Osteocyte (in vitro differentiated cells): ENCODE results near the gene EXTL2. TPM values are rescaled to one million over a fixed set of nuclear protein-coding genes. Genes with fewer than 3 reads are reported as not detected.
"Not testable (repeated sequence)": the region's sequence is repeated elsewhere in the genome, so short reads cannot be mapped to it uniquely, and the experiment has no call there.

Source experiments
- DNase-seq: peaks from one replicate; pipeline ENCODE4 v3.0.0; 2021; ENCODE audit warnings: mixed read lengths; ENCODE audit not compliant: unreplicated experiment; ENCODE audit errors: extremely low spot score
- H3K27ac Mint-ChIP-seq: one replicate; pipeline ENCODE4 v1.8.0; 2021; ENCODE audit warnings: mild to moderate bottlenecking, mixed read lengths; ENCODE audit not compliant: unreplicated experiment
- H3K27me3 Mint-ChIP-seq: one replicate; pipeline ENCODE4 v1.8.0; 2021; ENCODE audit warnings: mixed read lengths; ENCODE audit not compliant: unreplicated experiment
- H3K36me3 Mint-ChIP-seq: one replicate; pipeline ENCODE4 v1.8.0; 2021; ENCODE audit warnings: mixed read lengths; ENCODE audit not compliant: unreplicated experiment
- H3K4me1 Mint-ChIP-seq: one replicate; pipeline ENCODE4 v1.8.0; 2021; ENCODE audit warnings: mixed read lengths; ENCODE audit not compliant: unreplicated experiment
- H3K4me3 Mint-ChIP-seq: one replicate; pipeline ENCODE4 v1.8.0; 2021; ENCODE audit warnings: mild to moderate bottlenecking, moderate library complexity, mixed read lengths; ENCODE audit not compliant: unreplicated experiment
- H3K9me3 Mint-ChIP-seq: one replicate; pipeline ENCODE4 v1.8.0; 2021; ENCODE audit warnings: mixed read lengths; ENCODE audit not compliant: unreplicated experiment
- total RNA-seq: library from RNA; stranded (reverse); gene quantifications from 2 replicates; pipeline ENCODE4 v1.2.1, GENCODE V29; 2021
- TF ChIP-seq, protein P1 (sequence below): fragments of 200-600 bp; sonication (generic); IDR thresholded peaks from 2 replicates; pipeline ENCODE4 v1.5.0; 2021; ENCODE audit warnings: antibody characterized with exemption, mild to moderate bottlenecking, moderate library complexity

The EXTL2 gene
- total RNA-seq, 1 donor from 2014 or later = 33.6 TPM

DNA sequence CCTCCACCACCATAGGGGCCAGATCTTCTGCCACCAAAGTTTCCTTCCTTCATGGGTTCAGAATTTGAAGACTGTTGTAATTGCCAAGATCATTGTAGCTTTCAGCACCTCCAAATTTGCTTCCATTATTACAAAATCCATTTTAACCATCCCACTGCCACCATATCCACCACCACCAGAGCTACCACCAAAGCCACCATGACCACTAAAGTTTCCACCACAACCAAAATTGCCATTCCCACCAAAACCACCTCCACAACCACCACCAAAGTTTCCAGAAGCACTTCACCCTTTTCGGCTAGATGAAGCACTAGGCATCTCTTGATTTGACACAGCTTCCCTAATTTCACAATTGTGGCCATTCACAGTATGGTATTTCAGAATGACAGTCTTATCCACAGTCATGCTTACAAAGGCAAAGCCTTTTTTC is 46.5 kb upstream of the EXTL2 start:
- H3K36me3 Mint-ChIP-seq = peaks cover 41% of the 10 kb centered on the region

DNA sequence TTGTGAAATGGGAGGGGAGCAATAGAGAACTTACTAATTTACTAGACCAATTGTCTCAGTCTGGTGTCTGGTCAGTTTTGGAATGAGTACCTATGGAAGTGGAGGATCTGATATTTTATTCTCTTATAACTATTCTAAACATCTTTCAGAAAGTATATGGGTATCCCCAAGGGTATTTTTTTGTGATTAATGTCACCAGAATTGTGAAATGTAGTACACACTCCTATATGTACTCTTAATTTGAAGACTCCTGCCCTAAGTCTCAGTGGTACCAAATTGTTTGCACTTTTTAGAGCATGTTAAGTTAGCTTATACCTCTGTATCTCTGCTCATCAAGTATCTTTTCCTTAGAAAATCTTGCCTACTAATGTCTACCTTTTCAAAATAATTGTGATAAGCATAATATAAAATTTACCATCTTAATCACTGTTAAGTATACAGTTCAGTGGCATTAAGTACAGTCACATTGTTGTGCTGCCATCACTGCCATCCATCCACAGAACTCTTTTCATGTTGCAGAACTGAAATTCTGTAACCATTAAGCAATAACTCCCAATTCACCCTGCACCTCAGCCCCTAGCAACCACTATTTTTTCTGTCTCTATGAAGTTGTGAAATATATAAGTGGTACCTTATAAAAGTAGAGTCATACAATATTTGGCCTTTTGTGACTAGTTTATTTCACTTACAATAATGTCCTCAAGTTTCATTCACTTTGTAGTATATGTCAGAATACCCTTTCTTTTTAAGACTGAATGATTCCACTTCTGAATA is 41.7 kb upstream of the EXTL2 start:
- no peaks in the 10 kb centered on the region for H3K27me3 Mint-ChIP-seq
- DNase-seq = no peak
- H3K9me3 Mint-ChIP-seq = peaks cover 7% of the 10 kb centered on the region
- peaks cover 44% of the 10 kb centered on the region for H3K36me3 Mint-ChIP-seq
- H3K4me3 Mint-ChIP-seq = no peak overlapping the region
- no peaks in the 10 kb centered on the region for H3K4me1 Mint-ChIP-seq
- TF ChIP-seq, protein P1, sequence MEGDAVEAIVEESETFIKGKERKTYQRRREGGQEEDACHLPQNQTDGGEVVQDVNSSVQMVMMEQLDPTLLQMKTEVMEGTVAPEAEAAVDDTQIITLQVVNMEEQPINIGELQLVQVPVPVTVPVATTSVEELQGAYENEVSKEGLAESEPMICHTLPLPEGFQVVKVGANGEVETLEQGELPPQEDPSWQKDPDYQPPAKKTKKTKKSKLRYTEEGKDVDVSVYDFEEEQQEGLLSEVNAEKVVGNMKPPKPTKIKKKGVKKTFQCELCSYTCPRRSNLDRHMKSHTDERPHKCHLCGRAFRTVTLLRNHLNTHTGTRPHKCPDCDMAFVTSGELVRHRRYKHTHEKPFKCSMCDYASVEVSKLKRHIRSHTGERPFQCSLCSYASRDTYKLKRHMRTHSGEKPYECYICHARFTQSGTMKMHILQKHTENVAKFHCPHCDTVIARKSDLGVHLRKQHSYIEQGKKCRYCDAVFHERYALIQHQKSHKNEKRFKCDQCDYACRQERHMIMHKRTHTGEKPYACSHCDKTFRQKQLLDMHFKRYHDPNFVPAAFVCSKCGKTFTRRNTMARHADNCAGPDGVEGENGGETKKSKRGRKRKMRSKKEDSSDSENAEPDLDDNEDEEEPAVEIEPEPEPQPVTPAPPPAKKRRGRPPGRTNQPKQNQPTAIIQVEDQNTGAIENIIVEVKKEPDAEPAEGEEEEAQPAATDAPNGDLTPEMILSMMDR = no peak
- H3K27ac Mint-ChIP-seq = no peak overlapping the region

More for the DNA sequence above, 46.5 kb upstream of the EXTL2 start:
- peaks cover 7% of the 10 kb centered on the region for H3K9me3 Mint-ChIP-seq
- TF ChIP-seq, protein P1 = no peak
- H3K4me3 Mint-ChIP-seq = no peak overlapping the region
- no peak overlapping the region for H3K27ac Mint-ChIP-seq
- no peak for DNase-seq
- no peaks in the 10 kb centered on the region for H3K4me1 Mint-ChIP-seq
- H3K27me3 Mint-ChIP-seq = no peaks in the 10 kb centered on the region

- H3K4me3 Mint-ChIP-seq, H3K27me3 Mint-ChIP-seq, H3K9me3 Mint-ChIP-seq, H3K4me1 Mint-ChIP-seq, H3K27ac Mint-ChIP-seq, DNase-seq: not testable (repeated sequence)
- H3K36me3 Mint-ChIP-seq = peaks cover 29% of the 10 kb centered on the region
Measured at GRCh38 chr1:100933555-100933954, 38.9 kb upstream of the EXTL2 start.

DNA sequence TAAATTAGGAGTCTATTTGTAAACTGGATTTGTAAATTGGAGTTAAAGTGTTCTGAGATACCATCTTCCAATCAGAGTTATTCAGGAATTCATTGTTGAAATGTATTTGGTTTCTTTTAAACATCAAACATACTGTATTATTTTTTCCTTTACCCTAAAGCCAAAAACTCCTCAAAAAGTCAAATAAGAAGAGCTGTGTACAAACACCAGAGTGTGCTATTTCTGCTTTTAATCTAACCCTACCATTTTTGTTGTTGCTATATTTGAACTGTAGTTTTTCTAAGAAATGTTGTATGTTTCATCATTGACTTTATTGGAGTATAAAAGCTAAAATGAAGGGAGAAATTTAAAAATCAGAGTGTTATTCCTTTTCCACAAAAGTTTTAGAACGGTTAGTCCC is 37.1 kb upstream of the EXTL2 start:
- H3K27me3 Mint-ChIP-seq = no peaks in the 10 kb centered on the region
- H3K4me1 Mint-ChIP-seq = no peaks in the 10 kb centered on the region
- no peaks in the 10 kb centered on the region for H3K9me3 Mint-ChIP-seq
- H3K4me3 Mint-ChIP-seq = no peak overlapping the region
- peaks cover 15% of the 10 kb centered on the region for H3K36me3 Mint-ChIP-seq
- H3K27ac Mint-ChIP-seq = no peak overlapping the region
- TF ChIP-seq, protein P1 = no peak
- DNase-seq = no peak

DNA sequence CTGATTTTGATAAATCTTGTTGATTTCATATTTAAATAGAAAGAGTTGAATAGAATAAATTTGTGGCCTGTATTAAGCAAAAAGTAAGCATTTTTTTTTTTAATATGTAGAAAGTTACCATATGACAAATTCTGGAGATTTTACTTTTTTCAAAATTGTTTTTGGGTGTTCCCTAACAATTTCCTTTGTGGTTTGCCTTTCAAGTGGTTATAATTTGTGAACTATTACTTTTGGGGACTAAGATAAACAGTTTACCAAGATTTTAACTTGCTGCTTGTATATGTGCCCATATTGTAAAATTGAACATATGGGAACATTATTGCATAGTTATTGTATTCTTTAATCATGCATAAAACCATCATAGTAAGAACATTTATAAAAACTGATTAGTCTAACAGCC is 35.9 kb upstream of the EXTL2 start:
- no peaks in the 10 kb centered on the region for H3K4me1 Mint-ChIP-seq
- no peaks in the 10 kb centered on the region for H3K27me3 Mint-ChIP-seq
- DNase-seq = no peak
- H3K9me3 Mint-ChIP-seq = no peaks in the 10 kb centered on the region
- no peak overlapping the region for H3K4me3 Mint-ChIP-seq
- H3K27ac Mint-ChIP-seq = no peak overlapping the region
- H3K36me3 Mint-ChIP-seq = peaks cover 17% of the 10 kb centered on the region
- TF ChIP-seq, protein P1 = no peak
